ENCODE data around the gene FAM107A.

GRCh38 chr3:58570851-58571250 lies 6.3 kb downstream of the FAM107A start:
- TF ChIP-seq EZH2 (IDR thresholded peaks at IDR 0.05; ENCODE audit: insufficient read depth, poor library complexity, severe bottlenecking) (no peak), EZH2phosphoT487 (IDR thresholded peaks at IDR 0.05; ENCODE audit: insufficient read depth, low read depth) (no peak)

Measured in GM23248 (cell line).